ENCODE measurements around the gene ABCF2. TPM values are rescaled to one million over a fixed set of nuclear protein-coding genes. Genes with fewer than 3 reads are reported as not detected.

ABCF2 gene
- total RNA-seq = 10 to 100 TPM; 33.9 to 35.5 TPM

- H3K4me1 Mint-ChIP-seq (ENCODE audit: low read depth) = peaks cover 43% of the 10 kb centered on the region
- H3K4me3 Mint-ChIP-seq = peak within 1 kb of the TSS; percentile 99
- intact Hi-C loops (cut with micrococcal nuclease) = loop anchor here (1.0 to 2.0 kb wide), 9 partner anchors 17 to 406 kb away; partner anchors contain the start of genes ABCB8 and TMUB1
- peaks cover 32% of the 10 kb centered on the region for H3K36me3 Mint-ChIP-seq (ENCODE audit: low read depth)
- DNase-seq = peak; percentile 100
- CTCF ChIA-PET = interaction anchor here (0.8 to 12.4 kb wide), 6 partner anchors 18 to 88 kb away, joined by 3 to 97 read pairs (median 4); no protein-coding TSS in a partner anchor
- peak within 1 kb of the TSS; percentile 81 for H3K27ac Mint-ChIP-seq
- no peaks in the 10 kb centered on the region for H3K9me3 Mint-ChIP-seq
- no peaks in the 10 kb centered on the region for H3K27me3 Mint-ChIP-seq (ENCODE audit: low read depth)
Observed at GRCh38 chr7:151226875-151227782, at the start of gene ABCF2. Gene ABCF2, minus strand, starts transcription at chr7:151227205. Its CDS starts 747 bp downstream, at chr7:151226458.

- intact Hi-C loops (cut with micrococcal nuclease) = loop anchor here (2.0 kb wide), 3 partner anchors 31 to 75 kb away; partner anchors contain the start of gene ABCF2
- Mint-ChIP-seq H3K4me1 (ENCODE audit: low read depth) (peaks cover 20% of the 10 kb centered on the region), H3K27me3 (ENCODE audit: low read depth) (no peaks in the 10 kb centered on the region), H3K36me3 (ENCODE audit: low read depth) (no peaks in the 10 kb centered on the region), H3K27ac (no peak overlapping the region), H3K4me3 (peak overlapping the region; percentile 53), H3K9me3 (no peaks in the 10 kb centered on the region)
- peak; percentile 13 for DNase-seq
- CTCF ChIA-PET = interaction anchor here (0.9 kb wide), 1 partner anchor 35 kb away, joined by 3 read pairs; no protein-coding TSS in a partner anchor
Observed at GRCh38 chr7:151275813-151276577, 49.0 kb upstream of the ABCF2 start.

- Mint-ChIP-seq H3K36me3 (ENCODE audit: low read depth) (no peaks in the 10 kb centered on the region), H3K4me3 (no peak overlapping the region)
Observed at GRCh38 chr7:151274936-151275812, 48.2 kb upstream of the ABCF2 start.

GRCh38 chr7:151274396-151274795 lies 47.4 kb upstream of the ABCF2 start:
- peaks cover 20% of the 10 kb centered on the region for H3K4me1 Mint-ChIP-seq (ENCODE audit: low read depth)
- no peak overlapping the region for H3K27ac Mint-ChIP-seq
- no peaks in the 10 kb centered on the region for H3K36me3 Mint-ChIP-seq (ENCODE audit: low read depth)
- no peaks in the 10 kb centered on the region for H3K27me3 Mint-ChIP-seq (ENCODE audit: low read depth)
- DNase-seq = no peak
- CTCF ChIA-PET = no interaction called here
- H3K4me3 Mint-ChIP-seq = no peak overlapping the region
- H3K9me3 Mint-ChIP-seq = no peaks in the 10 kb centered on the region
- intact Hi-C loops (cut with micrococcal nuclease) = no loop called here

More at GRCh38 chr7:151274936-151275812, 48.2 kb upstream of the ABCF2 start:
- Mint-ChIP-seq H3K27me3 (ENCODE audit: low read depth) (no peaks in the 10 kb centered on the region), H3K4me1 (ENCODE audit: low read depth) (peaks cover 20% of the 10 kb centered on the region), H3K9me3 (no peaks in the 10 kb centered on the region), H3K27ac (no peak overlapping the region)
- DNase-seq = no peak
- intact Hi-C loops (cut with micrococcal nuclease) = no loop called here
- CTCF ChIA-PET = interaction anchor here (0.6 to 0.9 kb wide), 2 partner anchors 36 to 314 kb away, joined by 3 to 4 read pairs; no protein-coding TSS in a partner anchor

GRCh38 chr7:151273651-151274390 lies 46.8 kb upstream of the ABCF2 start:
- no peaks in the 10 kb centered on the region for H3K9me3 Mint-ChIP-seq
- H3K4me1 Mint-ChIP-seq (ENCODE audit: low read depth) = peaks cover 20% of the 10 kb centered on the region
- no peak for DNase-seq
- intact Hi-C loops (cut with micrococcal nuclease) = no loop called here
- no peaks in the 10 kb centered on the region for H3K27me3 Mint-ChIP-seq (ENCODE audit: low read depth)
- CTCF ChIA-PET = no interaction called here
- no peak overlapping the region for H3K27ac Mint-ChIP-seq
- H3K4me3 Mint-ChIP-seq = no peak overlapping the region
- H3K36me3 Mint-ChIP-seq (ENCODE audit: low read depth) = no peaks in the 10 kb centered on the region

GRCh38 chr7:151272877-151273276 lies 45.9 kb upstream of the ABCF2 start:
- no peak overlapping the region for H3K4me3 Mint-ChIP-seq
- no peak overlapping the region for H3K27ac Mint-ChIP-seq
- H3K4me1 Mint-ChIP-seq (ENCODE audit: low read depth) = peaks cover 20% of the 10 kb centered on the region
- no peaks in the 10 kb centered on the region for H3K36me3 Mint-ChIP-seq (ENCODE audit: low read depth)
- no peaks in the 10 kb centered on the region for H3K27me3 Mint-ChIP-seq (ENCODE audit: low read depth)
- DNase-seq = no peak
- H3K9me3 Mint-ChIP-seq = no peaks in the 10 kb centered on the region
- intact Hi-C loops (cut with micrococcal nuclease) = no loop called here
- CTCF ChIA-PET = no interaction called here

GRCh38 chr7:151272405-151272804 lies 45.4 kb upstream of the ABCF2 start:
- no peaks in the 10 kb centered on the region for H3K27me3 Mint-ChIP-seq (ENCODE audit: low read depth)
- no peak overlapping the region for H3K4me3 Mint-ChIP-seq
- H3K36me3 Mint-ChIP-seq (ENCODE audit: low read depth) = no peaks in the 10 kb centered on the region
- intact Hi-C loops (cut with micrococcal nuclease) = no loop called here
- H3K27ac Mint-ChIP-seq = no peak overlapping the region
- no peaks in the 10 kb centered on the region for H3K9me3 Mint-ChIP-seq
- H3K4me1 Mint-ChIP-seq (ENCODE audit: low read depth) = peaks cover 18% of the 10 kb centered on the region
- CTCF ChIA-PET = no interaction called here
- DNase-seq = no peak

GRCh38 chr7:151271699-151272355 lies 44.8 kb upstream of the ABCF2 start:
- CTCF ChIA-PET = interaction anchor here (1.6 kb wide), 1 partner anchor 14 kb away, joined by 4 read pairs; no protein-coding TSS in a partner anchor
- H3K4me3 Mint-ChIP-seq = no peak overlapping the region
- no peak for DNase-seq
- H3K4me1 Mint-ChIP-seq (ENCODE audit: low read depth) = peaks cover 14% of the 10 kb centered on the region
- intact Hi-C loops (cut with micrococcal nuclease) = loop anchor here (1.0 kb wide), 1 partner anchor 31 kb away; no protein-coding TSS in a partner anchor
- no peaks in the 10 kb centered on the region for H3K36me3 Mint-ChIP-seq (ENCODE audit: low read depth)
- H3K9me3 Mint-ChIP-seq = no peaks in the 10 kb centered on the region
- H3K27ac Mint-ChIP-seq = no peak overlapping the region
- no peaks in the 10 kb centered on the region for H3K27me3 Mint-ChIP-seq (ENCODE audit: low read depth)

- DNase-seq = no peak
- no peaks in the 10 kb centered on the region for H3K36me3 Mint-ChIP-seq (ENCODE audit: low read depth)
- CTCF ChIA-PET = no interaction called here
- peaks cover 8% of the 10 kb centered on the region for H3K4me1 Mint-ChIP-seq (ENCODE audit: low read depth)
- H3K4me3 Mint-ChIP-seq = no peak overlapping the region
- no peaks in the 10 kb centered on the region for H3K9me3 Mint-ChIP-seq
- intact Hi-C loops (cut with micrococcal nuclease) = no loop called here
- H3K27ac Mint-ChIP-seq = no peak overlapping the region
- H3K27me3 Mint-ChIP-seq (ENCODE audit: low read depth) = no peaks in the 10 kb centered on the region
Observed at GRCh38 chr7:151269511-151269910, 42.5 kb upstream of the ABCF2 start.

- no peak overlapping the region for H3K27ac Mint-ChIP-seq
- H3K4me3 Mint-ChIP-seq = no peak overlapping the region
- H3K27me3 Mint-ChIP-seq (ENCODE audit: low read depth) = no peaks in the 10 kb centered on the region
- no peaks in the 10 kb centered on the region for H3K9me3 Mint-ChIP-seq
- DNase-seq = no peak
- intact Hi-C loops (cut with micrococcal nuclease) = no loop called here
- H3K36me3 Mint-ChIP-seq (ENCODE audit: low read depth) = no peaks in the 10 kb centered on the region
- CTCF ChIA-PET = no interaction called here
- H3K4me1 Mint-ChIP-seq (ENCODE audit: low read depth) = no peaks in the 10 kb centered on the region
Observed at GRCh38 chr7:151265351-151265931, 38.4 kb upstream of the ABCF2 start.

Data from activated naive CD4-positive, alpha-beta T cell treated with anti-CD3 and anti-CD28 coated beads for 36 hours (primary cell).